Caco-2 (cell line): ENCODE measurements around the gene SETD1A. TPM values are rescaled to one million over a fixed set of nuclear protein-coding genes. Genes with fewer than 3 reads are reported as not detected.

Experiments used
- BruUV-seq: library from RNA; stranded (reverse); fragments of 400-500 nt; replicated peaks from 2 replicates; lab custom pipeline; 2021; lab: Mats Ljungman, UMichigan
- CTCF ChIA-PET: fragments of 300-600 bp; sonication (Branson Sonifier 250); formaldehyde crosslinking; loops from one replicate; lab custom pipeline; 2022; ENCODE audit warnings: antibody characterized with exemption; lab: Charles Lee
- POLR2A ChIA-PET: fragments of 300-600 bp; sonication (Branson Sonifier 250); formaldehyde crosslinking; loops from one replicate; lab custom pipeline; 2022; ENCODE audit warnings: antibody characterized with exemption; lab: Charles Lee
- DNase-seq, 2 experiments: peaks; one replicate each; pipeline versions ENCODE4 v3.0.0 to v3.0.0-alpha.2; 2020 to 2022
- H3K27me3 ChIP-seq: replicated peaks from 2 replicates; pipeline ENCODE4 v1.6.0; 2011; ENCODE audit warnings: low read length; ENCODE audit not compliant: control insufficient read depth, insufficient read depth
- H3K36me3 ChIP-seq: 2 replicates; pipeline ENCODE4 v1.5.1; 2011; ENCODE audit warnings: low read length; ENCODE audit not compliant: control insufficient read depth, insufficient read depth
- H3K4me1 ChIP-seq: fragments of 250-450 bp; sonication (Bioruptor Pico); 2 replicates; pipeline ENCODE4 v1.5.1; 2020; ENCODE audit warnings: mild to moderate bottlenecking
- H3K4me3 ChIP-seq: 2 replicates; pipeline ENCODE4 v1.5.1; 2011; ENCODE audit warnings: low read depth, mild to moderate bottlenecking, control low read depth, low read length
- H3K9me3 ChIP-seq: fragments of 250-450 bp; sonication (Bioruptor Pico); 2 replicates; pipeline ENCODE4 v1.5.1; 2020; ENCODE audit warnings: mild to moderate bottlenecking, moderate library complexity
- H3K27ac Mint-ChIP-seq: one replicate; pipeline ENCODE4 v1.8.0; 2022; ENCODE audit warnings: mixed read lengths; ENCODE audit not compliant: unreplicated experiment
- H3K27me3 Mint-ChIP-seq: one replicate; pipeline ENCODE4 v1.8.0; 2022; ENCODE audit warnings: mixed read lengths; ENCODE audit not compliant: insufficient read depth, unreplicated experiment
- H3K36me3 Mint-ChIP-seq: one replicate; pipeline ENCODE4 v1.8.0; 2022; ENCODE audit warnings: mild to moderate bottlenecking, mixed read lengths; ENCODE audit not compliant: insufficient read depth, unreplicated experiment
- H3K4me1 Mint-ChIP-seq: one replicate; pipeline ENCODE4 v1.8.0; 2022; ENCODE audit warnings: low read depth, mixed read lengths; ENCODE audit not compliant: unreplicated experiment
- H3K4me3 Mint-ChIP-seq: one replicate; pipeline ENCODE4 v1.8.0; 2022; ENCODE audit warnings: mild to moderate bottlenecking, moderate library complexity, mixed read lengths; ENCODE audit not compliant: unreplicated experiment
- H3K9me3 Mint-ChIP-seq: one replicate; pipeline ENCODE4 v1.8.0; 2022; ENCODE audit warnings: mixed read lengths; ENCODE audit not compliant: unreplicated experiment
- CTCF ChIP-seq, 2 experiments: fragments of 200-600 bp in 1 of 2; IDR thresholded peaks; 1 replicate in 1 of 2; 2 replicates in 1 of 2; pipeline versions ENCODE4 v1.5.1 to v1.8.0; 2011 to 2022; ENCODE audit warnings: antibody characterized with exemption in 1 of 2, control low read depth in 1 of 2, inconsistent platforms in 1 of 2, low read depth in 1 of 2, low read length in 1 of 2, mild to moderate bottlenecking in 1 of 2, moderate library complexity in 1 of 2; ENCODE audit not compliant: insufficient read depth in 1 of 2, severe bottlenecking in 1 of 2, unreplicated experiment in 1 of 2
- intact Hi-C: fragments of 100-400 bp; cut with micrococcal nuclease; formaldehyde crosslinking; loops from one replicate; pipeline ENCODE4 v1.10.0; 2022; ENCODE audit not compliant: unreplicated experiment
- total RNA-seq: library from RNA; stranded (reverse); gene quantifications from 2 replicates; pipeline ENCODE4 v1.2.3, GENCODE V29; 2022

SETD1A gene
- total RNA-seq, 1 experiment from 2014 or later = 21.5 TPM

- no peaks in the 10 kb centered on the region for H3K9me3 Mint-ChIP-seq
- CTCF ChIA-PET = no interaction called here
- POLR2A ChIA-PET = no interaction called here
- Histone ChIP-seq H3K27me3 (no peaks in the 10 kb centered on the region), H3K9me3 (no peaks in the 10 kb centered on the region), H3K4me3 (no peak overlapping the region), H3K36me3 (peaks cover 1% of the 10 kb centered on the region; the same call in 1 of the 2 replicates), H3K4me1 (peaks cover 13% of the 10 kb centered on the region)
- H3K36me3 Mint-ChIP-seq = peaks cover 56% of the 10 kb centered on the region
- no peak overlapping the region for H3K27ac Mint-ChIP-seq
- no peak for DNase-seq
- no peak overlapping the region for H3K4me3 Mint-ChIP-seq
- intact Hi-C loops = no loop called here
- TF ChIP-seq CTCF (IDR thresholded peaks at IDR 0.05; ENCODE audit: insufficient read depth in 1 of 2, low read depth in 1 of 2, low read length in 1 of 2, severe bottlenecking in 1 of 2, unreplicated experiment in 1 of 2) = no peak
- no TSS peak for BruUV-seq
- H3K27me3 Mint-ChIP-seq = no peaks in the 10 kb centered on the region
- H3K4me1 Mint-ChIP-seq = peaks cover 8% of the 10 kb centered on the region
These were observed 10.1 kb upstream of the SETD1A start for GRCh38 chr16:30947541-30947858.

GRCh38 chr16:30947859-30948666, 9.5 kb upstream of the SETD1A start:
- Mint-ChIP-seq H3K4me1 (peaks cover 8% of the 10 kb centered on the region), H3K36me3 (peaks cover 54% of the 10 kb centered on the region), H3K27me3 (no peaks in the 10 kb centered on the region), H3K27ac (peak overlapping the region; percentile 45), H3K4me3 (peak overlapping the region; percentile 74), H3K9me3 (no peaks in the 10 kb centered on the region)
- POLR2A ChIA-PET = no interaction called here
- Histone ChIP-seq H3K36me3 (peaks cover 1% of the 10 kb centered on the region; the same call in 1 of the 2 replicates), H3K9me3 (no peaks in the 10 kb centered on the region), H3K27me3 (no peaks in the 10 kb centered on the region), H3K4me3 (peak overlapping the region; percentile 73), H3K4me1 (peaks cover 12% of the 10 kb centered on the region)
- DNase-seq = peak; percentile 86 to 92
- CTCF ChIA-PET = no interaction called here
- no peak for TF ChIP-seq CTCF (IDR thresholded peaks at IDR 0.05; ENCODE audit: insufficient read depth in 1 of 2, low read depth in 1 of 2, low read length in 1 of 2, severe bottlenecking in 1 of 2, unreplicated experiment in 1 of 2)
- intact Hi-C loops = no loop called here
- BruUV-seq = no TSS peak

- Histone ChIP-seq H3K27me3 (no peaks in the 10 kb centered on the region), H3K4me3 (peak within 1 kb of the TSS; percentile 73), H3K4me1 (peaks cover 12% of the 10 kb centered on the region), H3K36me3 (no peaks in the 10 kb centered on the region), H3K9me3 (no peaks in the 10 kb centered on the region)
- peak within 1 kb of the TSS; percentile 74 for H3K4me3 Mint-ChIP-seq
- H3K4me1 Mint-ChIP-seq = peaks cover 8% of the 10 kb centered on the region
- peaks cover 54% of the 10 kb centered on the region for H3K36me3 Mint-ChIP-seq
- ChIA-PET CTCF (interaction anchor here (0.7 to 0.8 kb wide), 4 partner anchors 27 to 928 kb away, joined by 3 to 9 read pairs (median 6); no protein-coding TSS in a partner anchor), POLR2A (interaction anchor here (0.6 kb wide), 3 partner anchors 11 to 494 kb away, joined by 3 to 7 read pairs (median 3); no protein-coding TSS in a partner anchor)
- no TSS peak for BruUV-seq
- peak within 1 kb of the TSS; percentile 45 for H3K27ac Mint-ChIP-seq
- TF ChIP-seq CTCF (IDR thresholded peaks at IDR 0.05; ENCODE audit: insufficient read depth in 1 of 2, low read depth in 1 of 2, low read length in 1 of 2, severe bottlenecking in 1 of 2, unreplicated experiment in 1 of 2) = no peak
- H3K27me3 Mint-ChIP-seq = no peaks in the 10 kb centered on the region
- peak; percentile 60 to 67 for DNase-seq
- H3K9me3 Mint-ChIP-seq = no peaks in the 10 kb centered on the region
- intact Hi-C loops = no loop called here
These were observed 8.6 kb upstream of the SETD1A start, which contains the start of gene ORAI3 for GRCh38 chr16:30948667-30949649. Gene ORAI3 (plus strand): TSS chr16:30949068. CDS start chr16:30949290, 222 bp downstream.
